8988T (cell line): ENCODE results near the gene TBC1D20.

ENCODE experiments used
- DNase-seq: peaks from one replicate; pipeline ENCODE4 v3.0.0; 2011

TBC1D20 gene

DNA sequence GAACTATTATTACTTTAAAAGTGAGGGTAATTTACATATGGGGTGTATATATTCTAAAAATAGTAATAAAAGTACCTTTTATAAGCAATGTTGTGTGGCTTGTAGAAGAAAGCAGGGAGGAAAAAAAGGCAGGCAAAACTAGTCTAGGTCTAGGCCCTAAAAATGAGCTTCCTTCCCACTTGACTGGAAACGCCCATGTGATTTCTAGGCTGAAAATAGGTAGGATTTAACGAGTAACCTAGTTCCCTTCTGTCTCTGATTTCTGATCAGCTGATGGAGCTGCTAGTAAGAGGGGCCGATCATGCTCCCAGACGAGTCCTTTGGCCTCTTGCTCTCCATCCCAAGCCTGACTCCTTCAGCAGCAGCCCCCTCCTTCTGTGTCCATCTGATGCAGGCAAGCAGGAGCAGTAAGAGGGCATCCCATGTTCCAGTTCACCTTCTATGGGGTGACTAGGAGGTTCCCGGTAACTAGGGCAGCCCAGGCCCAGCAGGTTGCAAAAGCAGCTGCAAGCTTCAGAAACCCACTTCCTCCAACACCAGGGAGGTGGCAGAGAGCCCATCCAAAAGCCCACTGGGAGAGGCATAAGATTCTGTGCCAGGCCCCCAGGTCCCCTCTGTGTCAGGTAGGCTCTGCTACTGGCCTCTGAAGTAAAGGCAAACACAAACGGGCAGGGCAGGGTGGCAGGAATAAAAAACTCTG, 24.4 kb downstream of the TBC1D20 start:
- DNase-seq = no peak

DNA sequence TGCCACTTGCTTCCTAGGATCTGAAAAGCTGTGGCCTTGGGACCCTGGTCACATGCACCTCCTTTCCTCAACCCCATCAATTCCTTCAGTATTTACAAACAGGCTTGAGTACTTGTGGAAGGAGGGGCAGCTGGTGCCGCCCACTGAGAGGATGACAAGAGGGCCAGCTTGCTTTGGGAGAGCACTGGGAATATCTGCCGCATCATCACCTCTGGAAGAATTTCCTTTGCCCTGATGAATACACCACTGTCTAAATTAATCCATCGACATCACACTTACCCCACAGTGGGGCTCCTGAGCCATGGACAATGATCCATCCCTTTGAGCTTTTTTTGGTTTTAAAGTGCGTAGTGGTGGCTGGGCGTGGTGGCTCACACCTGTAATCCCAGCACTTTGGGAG, 25.9 kb downstream of the TBC1D20 start:
- DNase-seq = no peak

DNA sequence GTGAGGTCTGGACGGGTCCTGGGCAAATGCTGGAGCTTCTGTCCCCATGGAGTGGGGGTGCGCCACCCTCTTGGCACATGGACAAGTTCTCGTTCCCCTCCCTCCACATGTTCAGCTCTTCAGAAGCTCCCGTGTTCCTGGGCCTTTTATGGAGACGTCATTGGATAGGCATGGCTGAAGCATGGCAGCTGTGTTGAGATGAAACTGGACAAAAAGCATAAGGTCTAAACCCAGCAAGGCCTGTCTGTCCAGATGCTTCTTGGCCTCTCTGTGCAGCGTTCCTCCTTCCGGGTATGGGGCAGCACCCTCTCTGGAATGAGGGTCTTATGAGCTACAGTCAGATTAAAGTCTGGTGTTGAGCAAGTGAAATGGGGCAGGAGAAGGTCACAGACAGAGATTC, 26.8 kb downstream of the TBC1D20 start:
- no peak for DNase-seq

DNA sequence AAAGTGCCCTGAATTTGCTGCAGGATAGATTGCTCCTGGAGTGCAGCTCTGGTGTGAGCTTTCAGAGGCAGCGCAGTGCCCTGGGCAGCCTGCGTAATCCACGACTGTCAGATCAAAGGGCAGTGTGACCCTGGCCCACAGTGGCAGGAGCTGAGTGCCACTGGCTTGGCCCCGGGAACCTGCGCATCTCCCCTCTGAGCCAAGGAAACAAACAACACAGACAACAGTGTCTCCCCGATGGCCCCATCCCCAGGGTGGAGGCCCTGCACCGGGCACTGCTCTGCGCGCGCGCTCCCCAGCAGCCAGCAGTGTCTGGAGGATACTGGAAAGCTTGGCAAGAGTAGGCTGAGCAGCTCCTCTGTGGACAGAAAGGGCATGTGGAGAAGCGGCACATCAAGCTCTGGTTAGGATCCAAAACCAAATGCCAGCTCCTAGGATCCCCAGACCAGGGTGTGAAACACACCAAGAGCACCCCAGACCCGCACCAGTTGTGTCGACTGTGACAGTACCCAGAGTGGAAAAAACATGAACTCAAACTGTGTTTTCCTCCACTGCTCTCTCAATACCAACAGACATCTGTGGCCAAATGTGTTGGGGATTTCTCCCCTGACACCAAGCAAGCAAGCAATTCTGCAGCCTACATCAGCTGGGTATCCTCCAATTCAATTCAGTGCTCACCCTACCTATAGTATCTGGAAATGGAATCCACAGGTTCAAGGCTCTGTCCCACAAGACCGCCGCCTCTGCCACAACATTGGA, 27.5 kb downstream of the TBC1D20 start:
- DNase-seq = no peak

DNA sequence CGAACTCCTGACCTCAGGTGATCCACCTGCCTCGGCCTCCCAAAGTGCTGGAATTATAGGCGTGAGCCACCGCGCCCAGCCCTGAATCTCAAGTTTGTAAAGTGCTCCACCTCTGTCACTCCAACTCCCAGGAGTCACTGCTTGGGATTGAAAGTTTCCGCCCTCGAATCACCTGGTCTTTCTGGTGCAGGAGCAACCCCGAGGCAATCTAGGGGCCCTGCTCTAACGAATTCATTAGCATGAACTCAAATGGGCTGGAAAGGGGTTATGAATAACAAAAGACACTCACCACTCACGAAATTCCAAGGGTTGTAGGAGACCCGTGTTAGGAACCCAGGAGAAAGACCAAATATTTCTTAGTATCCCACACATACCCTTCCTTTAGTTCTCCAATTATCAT, 28.1 kb downstream of the TBC1D20 start:
- DNase-seq = no peak

DNA sequence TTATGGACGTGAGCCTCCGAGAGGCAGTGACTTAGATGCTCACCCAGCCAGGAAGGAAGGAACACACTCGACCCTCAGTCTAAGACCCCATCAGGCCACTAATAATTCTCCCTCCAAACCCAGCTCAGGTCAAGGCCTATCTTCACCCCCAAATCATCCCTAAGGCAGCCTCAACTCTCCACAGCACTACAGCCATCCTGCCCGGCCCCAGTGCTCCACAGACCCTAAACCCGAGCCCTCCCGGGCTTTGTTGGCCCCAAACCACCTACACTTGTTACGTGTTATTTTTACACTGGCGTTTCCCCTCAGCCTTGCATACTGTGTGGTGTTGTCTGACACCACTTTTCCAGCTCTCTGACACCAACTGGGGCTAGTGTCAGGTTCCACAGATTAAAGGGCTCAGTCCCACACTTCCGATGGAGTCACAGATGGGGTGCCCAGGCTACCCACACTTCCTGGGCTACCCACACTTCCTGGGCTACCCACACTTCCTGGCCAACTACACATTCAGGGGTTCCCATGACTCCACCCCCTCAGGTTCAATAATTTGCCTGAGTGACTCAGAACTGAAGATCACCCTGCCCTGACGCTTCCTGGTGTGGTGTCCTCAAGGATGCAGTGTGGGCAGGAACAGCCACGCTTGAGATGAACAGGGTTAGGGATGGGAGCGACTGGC, 28.9 kb downstream of the TBC1D20 start:
- DNase-seq = no peak

DNA sequence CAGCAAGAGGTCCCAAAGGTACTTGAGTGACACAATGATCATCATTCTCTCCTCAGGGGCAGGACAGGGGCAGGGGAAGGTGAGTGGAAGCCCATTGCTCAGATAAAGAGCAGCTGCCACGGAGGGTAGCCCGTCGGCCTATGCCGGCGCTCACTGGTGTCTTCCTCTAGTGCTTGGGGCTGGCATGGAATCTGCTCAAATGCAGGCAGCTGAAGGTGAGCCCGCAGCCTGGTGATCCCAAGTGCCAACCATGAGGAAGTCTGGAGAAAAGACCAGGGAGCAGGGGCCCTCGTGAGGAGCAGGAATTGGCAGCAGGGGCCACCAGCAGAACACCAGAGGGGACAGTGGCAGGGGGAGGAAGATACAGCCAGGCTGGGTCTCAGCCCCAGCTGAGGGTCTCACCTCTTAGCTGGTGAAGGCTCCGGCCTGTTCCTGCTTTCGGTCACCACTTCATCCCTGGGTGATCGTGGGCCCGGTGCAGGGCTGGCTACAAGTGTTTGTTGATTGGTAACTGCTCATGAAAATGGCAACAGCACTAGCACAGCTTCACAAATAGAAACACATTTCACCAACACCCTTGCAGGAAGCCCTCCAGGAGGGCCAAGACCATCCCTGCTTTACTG, 29.5 kb downstream of the TBC1D20 start:
- no peak for DNase-seq

DNA sequence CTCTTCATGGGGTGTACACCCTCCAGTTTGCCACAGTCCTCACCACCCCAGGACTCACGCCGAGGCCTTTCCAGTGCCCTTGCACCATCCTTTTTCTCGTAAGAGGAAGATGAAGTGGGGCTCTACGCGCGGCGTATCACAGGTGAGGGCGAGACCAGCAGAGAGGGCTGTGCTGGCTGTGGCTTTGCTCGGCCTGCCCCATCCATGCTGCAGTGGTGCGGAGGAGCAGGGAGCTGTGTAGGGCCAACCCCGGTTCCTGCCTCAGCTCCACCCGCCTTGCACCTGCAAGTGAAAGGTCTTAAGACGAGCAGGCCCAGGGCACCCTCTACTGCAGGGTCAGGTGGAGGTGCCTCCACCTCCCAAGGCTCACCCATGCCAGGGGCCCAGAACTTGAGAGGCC, 30.1 kb downstream of the TBC1D20 start:
- DNase-seq = no peak

DNA sequence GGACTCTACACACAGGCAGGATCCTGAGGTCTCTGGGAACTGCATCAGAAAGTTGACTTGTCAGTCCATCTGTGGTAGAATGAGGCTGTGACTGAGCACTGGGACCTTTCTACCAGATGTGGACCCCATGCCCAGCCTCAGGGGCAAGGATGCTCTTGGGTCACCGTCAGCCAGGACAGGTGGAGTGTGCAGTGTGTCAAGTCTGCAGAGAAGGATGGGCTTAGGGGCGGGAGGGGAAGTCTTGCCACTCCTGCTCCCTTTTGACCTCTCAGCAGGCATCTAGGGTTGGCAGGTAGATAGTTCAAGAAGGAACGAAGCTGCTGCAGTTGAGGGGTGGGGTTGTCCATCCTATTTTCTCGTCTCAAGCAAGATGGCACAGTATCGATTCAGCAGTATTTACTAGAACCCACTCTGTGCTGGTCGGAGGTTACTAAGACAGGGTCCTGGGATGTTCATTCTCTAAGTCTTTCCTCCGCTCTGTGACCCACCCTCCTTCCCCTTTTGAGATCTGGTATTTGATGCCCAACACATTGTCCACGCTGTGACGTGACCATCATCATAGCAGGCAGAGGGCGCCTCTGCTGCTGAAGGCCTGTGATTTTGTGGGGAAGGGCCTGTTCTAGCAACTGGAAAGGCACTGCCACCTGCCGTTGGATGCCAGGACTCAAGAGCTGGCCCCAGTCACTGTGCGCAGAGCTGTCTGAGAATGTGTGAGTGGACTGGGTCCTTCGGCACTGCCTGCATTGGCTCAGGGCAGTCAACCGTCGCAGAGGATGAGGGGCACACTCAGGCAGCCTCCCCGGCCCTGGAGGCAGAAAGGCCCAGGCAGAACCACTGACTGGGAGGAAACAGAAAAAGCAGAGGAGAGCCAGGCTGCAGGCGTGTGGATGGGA, 31.1 kb downstream of the TBC1D20 start:
- DNase-seq = peak; percentile 91

DNA sequence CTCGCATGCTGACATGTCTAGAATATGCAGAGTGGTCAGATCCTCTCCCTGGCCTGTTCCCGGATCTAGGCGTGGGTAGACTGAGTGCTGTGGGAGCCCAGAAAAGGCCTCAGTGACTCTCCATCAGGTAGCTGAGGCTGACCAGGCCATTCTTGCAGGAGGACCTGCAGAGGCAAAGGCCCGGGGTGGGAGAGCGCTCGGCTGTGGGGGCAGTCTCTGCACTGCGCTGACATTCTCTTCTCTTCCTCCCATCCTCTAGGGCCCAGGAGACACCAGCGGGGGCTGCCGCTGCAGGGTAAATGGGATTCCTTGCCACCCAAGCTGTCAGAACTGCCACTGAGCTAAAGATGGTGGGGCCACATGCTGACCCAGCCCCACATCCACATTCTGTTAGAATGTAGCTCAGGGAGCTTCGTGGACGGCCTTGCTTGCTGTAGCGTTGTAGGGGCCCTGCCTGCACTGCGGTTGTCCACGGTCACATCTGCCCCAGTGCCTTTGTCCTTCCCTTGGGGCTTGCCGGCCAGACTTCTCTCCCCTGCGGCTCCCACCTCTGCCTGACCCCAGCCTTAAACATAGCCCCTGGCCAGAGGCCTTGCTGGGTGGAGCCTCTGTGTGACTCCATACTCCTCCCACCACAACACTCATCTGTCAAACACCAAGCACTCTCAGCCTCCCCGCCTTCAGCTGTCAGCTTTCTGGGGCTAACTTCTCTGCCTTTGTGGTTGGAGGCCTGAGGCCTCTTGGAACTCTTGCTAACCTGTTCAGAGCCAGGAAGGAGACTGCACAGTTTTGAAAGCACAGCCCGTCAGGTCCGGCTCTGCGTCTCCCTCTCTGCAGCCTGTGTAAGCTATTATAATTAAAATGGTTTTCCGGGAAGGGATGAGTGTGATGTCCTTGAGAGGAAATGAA, 32.0 kb downstream of the TBC1D20 start:
- no peak for DNase-seq

DNA sequence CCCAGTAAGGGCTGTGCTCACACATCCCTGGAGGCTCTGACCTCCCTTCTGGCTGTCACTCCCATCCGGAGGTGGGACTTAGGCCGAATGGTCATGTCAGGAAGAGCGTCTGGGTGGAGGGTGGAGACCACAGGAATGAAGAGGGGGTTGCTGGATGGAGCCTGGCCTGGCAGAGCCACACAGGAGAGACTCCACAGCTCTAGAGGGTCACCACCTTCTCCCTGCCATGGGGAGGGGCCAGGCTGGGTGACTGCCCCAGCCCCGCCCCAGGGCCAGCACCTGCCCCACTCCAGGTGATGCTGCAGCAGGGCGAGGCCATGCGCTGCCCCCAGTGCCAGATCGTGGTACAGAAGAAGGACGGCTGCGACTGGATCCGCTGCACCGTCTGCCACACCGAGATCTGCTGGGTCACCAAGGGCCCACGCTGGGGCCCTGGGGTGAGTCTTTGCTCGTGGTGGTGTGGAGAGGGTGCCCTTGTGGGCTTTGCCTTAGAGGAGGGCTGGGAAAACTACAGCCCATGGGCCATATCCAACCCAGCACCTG, 33.6 kb downstream of the TBC1D20 start:
- no peak for DNase-seq

DNA sequence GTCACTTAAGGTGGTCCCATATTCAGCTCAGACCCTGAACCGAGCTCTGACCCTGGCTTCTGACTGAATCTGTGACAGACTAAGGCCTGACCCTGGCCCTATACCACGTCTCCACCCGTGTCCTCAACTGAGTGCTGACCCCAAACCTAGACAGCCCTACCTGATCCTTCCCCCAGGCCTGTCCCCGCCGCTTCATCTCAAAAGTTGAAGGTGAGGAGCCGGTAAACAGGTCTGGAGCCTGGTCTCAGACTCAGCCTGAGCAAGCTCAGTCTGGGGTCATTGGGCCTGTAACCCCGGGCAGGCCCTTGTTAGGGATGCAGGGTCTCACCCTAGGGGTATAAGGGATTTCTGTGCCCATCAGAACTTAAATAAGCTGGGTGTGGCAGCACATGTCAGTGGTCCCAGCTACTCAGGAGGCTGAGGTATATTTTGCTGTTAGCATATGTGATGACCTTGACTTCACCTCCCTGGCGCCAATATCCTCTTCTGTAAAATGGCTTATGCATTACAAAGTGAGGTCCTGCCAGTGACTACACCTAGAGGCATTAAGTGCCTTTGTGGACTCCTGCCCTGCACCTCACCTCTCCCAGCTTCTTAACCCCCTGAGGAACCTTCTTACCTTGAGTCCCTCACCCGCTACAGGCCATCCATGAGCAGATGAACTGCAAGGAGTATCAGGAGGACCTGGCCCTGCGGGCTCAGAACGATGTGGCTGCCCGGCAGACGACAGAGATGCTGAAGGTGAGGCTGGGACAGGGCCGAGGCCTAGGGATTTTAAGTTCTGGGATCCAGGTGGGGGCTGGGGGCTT, 34.3 kb downstream of the TBC1D20 start:
- no peak for DNase-seq

DNA sequence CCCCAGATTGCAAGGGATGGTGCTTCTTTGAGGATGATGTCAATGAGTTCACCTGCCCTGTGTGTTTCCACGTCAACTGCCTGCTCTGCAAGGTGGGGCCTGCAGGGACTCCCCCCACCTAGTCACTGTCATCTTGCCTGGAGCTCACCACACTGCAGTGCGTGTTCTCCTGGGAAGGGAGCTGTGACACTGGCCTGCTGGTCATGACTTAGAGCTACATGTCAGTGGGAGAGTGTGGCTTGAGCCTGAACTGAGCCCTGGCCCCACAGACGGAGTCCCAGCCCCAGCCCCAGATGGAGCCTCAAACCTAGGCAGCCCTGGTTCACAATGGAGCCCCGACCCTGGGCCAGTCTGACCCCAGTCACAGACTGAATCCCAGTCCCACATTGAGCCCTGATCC, 34.9 kb downstream of the TBC1D20 start:
- DNase-seq = no peak

DNA sequence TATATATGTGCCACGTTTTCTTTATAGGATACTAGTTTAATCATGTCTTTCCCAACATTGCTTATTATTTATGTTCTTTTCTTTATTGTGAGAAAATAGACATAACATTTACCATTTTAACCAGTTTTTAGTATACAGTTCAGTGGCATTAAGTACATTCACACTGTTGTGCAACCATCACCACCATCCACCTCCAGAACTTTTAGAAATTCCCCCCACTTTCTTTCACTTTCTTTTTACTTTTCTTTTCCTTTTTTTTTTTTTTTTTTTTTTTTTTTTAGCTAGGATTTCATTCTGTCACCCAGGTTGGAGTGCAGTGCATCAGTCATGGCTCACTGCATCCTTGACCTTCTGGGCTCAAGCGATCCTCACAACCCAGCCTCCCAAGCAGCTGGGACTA, 35.8 kb downstream of the TBC1D20 start:
- DNase-seq = no peak

DNA sequence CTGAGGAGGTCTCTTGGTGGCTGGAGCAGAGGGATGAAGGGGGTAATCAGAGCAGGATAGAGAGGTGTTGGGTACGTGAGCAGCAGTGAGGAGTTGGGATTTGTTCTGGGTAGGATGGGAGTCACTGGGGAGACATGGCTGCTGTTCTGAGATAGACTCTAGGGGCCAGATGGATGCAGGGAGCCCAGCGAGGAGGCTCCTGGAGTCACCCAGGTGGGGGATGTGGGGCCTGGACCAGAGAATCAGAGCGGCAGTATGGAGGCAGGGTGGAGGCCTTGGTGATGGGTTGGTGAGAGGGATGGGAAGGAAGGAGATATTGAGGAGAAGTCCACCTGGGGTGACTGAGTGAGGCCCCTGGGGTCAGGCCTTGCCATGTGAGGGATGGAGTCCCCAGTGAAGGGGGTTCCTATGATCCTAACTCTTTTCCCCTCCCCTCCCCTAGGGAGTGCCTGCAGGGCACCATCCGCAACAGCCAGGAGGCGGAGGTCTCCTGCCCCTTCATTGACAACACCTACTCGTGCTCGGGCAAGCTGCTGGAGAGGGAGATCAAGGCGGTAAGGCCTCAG, 40.6 kb downstream of the TBC1D20 start:
- no peak for DNase-seq

DNA sequence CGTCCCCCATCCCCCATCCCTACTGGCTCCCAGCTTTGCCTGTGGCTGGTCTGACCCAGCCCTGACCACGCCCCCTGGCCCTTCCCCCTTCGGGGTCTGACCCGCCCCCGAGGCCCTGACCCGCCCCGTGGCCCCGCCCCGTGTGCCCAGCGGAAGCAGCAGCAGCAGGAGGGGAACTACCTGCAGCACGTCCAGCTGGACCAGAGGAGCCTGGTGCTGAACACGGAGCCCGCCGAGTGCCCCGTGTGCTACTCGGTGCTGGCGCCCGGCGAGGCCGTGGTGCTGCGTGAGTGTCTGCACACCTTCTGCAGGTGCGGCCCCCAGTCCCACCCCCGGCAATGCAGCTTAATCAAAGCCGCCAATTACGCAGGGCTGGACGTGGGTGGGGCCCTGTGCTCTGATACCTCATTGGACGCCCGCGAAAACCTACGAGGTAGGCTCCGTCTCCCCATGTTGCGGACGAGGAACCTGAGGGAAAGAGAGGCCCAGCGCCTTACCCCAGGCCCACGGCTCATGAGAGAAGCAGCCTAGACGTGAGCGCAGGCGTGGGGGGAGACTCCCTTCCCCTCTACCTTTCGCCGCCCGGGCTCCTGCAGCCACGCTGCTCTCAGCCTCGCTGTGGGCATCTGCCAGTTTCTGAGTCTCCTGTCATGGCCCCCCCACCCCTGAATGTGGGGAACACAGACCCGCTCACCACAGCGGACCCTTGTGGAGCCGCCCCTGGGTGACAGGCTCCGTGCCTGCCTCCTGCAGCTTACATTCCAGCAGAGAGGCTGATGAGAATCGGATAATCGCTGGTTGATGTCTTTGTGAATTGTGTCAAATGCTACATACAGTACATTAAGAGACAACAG, 41.4 kb downstream of the TBC1D20 start:
- peak; percentile 81 for DNase-seq

DNA sequence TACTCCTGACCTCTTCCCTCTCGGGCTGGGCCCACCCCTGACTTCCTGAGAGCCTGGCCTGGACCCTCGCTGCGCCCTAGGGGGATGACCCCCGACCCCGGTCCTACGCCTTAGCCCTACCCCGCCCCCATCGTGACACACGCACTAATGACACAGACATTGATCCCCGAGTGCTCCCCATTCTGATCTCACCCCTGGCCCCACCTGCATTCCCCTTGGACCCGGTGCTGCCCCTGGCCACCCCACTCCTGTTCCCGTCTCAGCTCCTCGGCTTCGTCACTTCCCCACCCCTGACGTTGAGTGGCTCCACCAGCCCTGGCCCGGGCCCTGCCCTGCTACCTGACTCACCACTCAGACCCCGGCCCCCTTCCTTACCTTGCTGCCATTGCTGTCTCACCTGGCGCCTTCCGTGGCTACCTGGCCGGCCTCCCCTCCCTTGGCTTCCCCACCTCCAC, 42.1 kb downstream of the TBC1D20 start:
- no peak for DNase-seq

DNA sequence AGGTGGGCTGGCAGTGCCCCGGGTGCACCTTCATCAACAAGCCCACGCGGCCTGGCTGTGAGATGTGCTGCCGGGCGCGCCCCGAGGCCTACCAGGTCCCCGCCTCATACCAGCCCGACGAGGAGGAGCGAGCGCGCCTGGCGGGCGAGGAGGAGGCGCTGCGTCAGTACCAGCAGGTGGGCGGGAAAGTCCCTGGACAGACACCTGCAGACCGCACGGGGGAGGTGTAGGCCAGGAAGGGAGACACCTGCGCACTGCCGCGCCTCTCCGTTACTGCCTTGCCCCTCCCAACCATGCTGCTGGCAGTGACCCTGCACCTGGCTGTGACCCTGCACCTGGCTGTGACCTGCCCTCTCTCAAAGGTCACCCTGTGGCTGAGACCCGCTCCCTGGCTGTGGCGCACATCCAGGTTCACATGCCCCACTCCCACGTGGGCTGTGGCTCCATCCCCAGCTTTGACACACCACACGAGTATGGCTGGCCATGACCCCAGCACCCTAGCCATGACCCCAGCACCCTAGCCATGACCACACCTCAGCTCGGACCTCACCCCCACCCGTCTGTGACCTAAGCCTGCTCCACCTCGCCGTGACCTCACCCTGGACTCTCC, 42.7 kb downstream of the TBC1D20 start:
- no peak for DNase-seq
